ENCODE data around the gene DHX29.

DNA sequence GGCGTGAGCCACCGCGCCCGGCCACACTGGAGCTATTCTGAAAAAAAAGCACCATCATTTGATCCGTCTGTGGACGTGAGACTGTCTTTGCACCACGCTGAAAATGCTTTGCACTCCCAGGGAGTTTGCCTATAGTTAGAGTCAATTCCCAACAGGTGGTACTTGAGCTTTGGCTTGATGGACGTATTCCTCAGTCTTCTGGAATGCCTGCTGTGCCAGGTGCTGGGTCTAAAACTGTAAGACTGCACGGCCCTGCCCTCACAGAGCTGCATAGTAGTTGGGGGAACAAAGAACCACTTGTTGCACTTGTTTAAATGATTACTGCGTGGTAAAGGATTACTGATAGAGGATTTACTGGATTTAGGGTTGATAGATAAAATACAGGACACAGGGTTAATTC is 70.7 kb downstream of the DHX29 start:
- no peak for TF ChIP-seq ZFX (IDR thresholded peaks at IDR 0.05)
- no peak for TF ChIP-seq POLR2A (IDR thresholded peaks at IDR 0.05; ENCODE audit: borderline replicate concordance, extremely low read depth, insufficient read depth, insufficient read length)
- TF ChIP-seq RAD21 (IDR thresholded peaks at IDR 0.05; ENCODE audit: low read depth): no peak
- TF ChIP-seq CEBPB (IDR thresholded peaks at IDR 0.05; ENCODE audit: low read depth): no peak

All from HCT116 (cell line).